HEK293T (cell line): ENCODE measurements around the gene SETD3.

Experiments used
- CTCF ChIA-PET: fragments of 350-600 bp; formaldehyde crosslinking; extraction: SDS; loops from one replicate; lab custom pipeline; 2021; ENCODE audit warnings: antibody characterized with exemption, inconsistent platforms; lab: Yijun Ruan, JAX
- POLR2A ChIA-PET: fragments of 350-600 bp; formaldehyde crosslinking; extraction: SDS; loops from one replicate; lab custom pipeline; 2020; ENCODE audit warnings: antibody characterized with exemption, inconsistent platforms; lab: Yijun Ruan, JAX
- DNase-seq: peaks from one replicate; pipeline ENCODE4 v3.0.0; 2012; ENCODE audit warnings: mixed read lengths; ENCODE audit errors: extremely low spot score
- ARNT ChIP-seq: fragments of 450-650 bp; IDR thresholded peaks from 2 replicates; pipeline ENCODE4 v1.6.1; 2017; ENCODE audit warnings: mild to moderate bottlenecking
- BHLHE40 ChIP-seq: fragments of 450-650 bp; IDR thresholded peaks from 2 replicates; pipeline ENCODE4 v1.6.1; 2016; ENCODE audit warnings: mild to moderate bottlenecking, moderate library complexity, borderline replicate concordance
- CTBP1 ChIP-seq: fragments of 450-650 bp; IDR thresholded peaks from 2 replicates; pipeline ENCODE4 v1.6.1; 2016; ENCODE audit warnings: borderline replicate concordance
- ELF4 ChIP-seq: fragments of 450-650 bp; IDR thresholded peaks from 2 replicates; pipeline ENCODE4 v1.6.1; 2017; ENCODE audit warnings: antibody characterized with exemption
- FOXA1 ChIP-seq: fragments of 450-650 bp; IDR thresholded peaks from 2 replicates; pipeline ENCODE4 v1.6.1; 2016; ENCODE audit warnings: mild to moderate bottlenecking
- FOXK2 ChIP-seq: fragments of 450-650 bp; IDR thresholded peaks from 2 replicates; pipeline ENCODE4 v1.6.1; 2016; ENCODE audit warnings: mild to moderate bottlenecking
- FOXM1 ChIP-seq: fragments of 450-650 bp; IDR thresholded peaks from 2 replicates; pipeline ENCODE4 v1.6.1; 2017; ENCODE audit warnings: mild to moderate bottlenecking, borderline replicate concordance
- HDGF ChIP-seq: fragments of 450-650 bp; IDR thresholded peaks from 2 replicates; pipeline ENCODE4 v1.6.1; 2017; ENCODE audit warnings: antibody characterized with exemption, borderline replicate concordance
- L3MBTL2 ChIP-seq: fragments of 450-650 bp; conservative IDR thresholded peaks from 2 replicates; pipeline ENCODE4 v1.6.1; 2016; ENCODE audit warnings: mild to moderate bottlenecking
- LEF1 ChIP-seq: fragments of 450-650 bp; IDR thresholded peaks from 2 replicates; pipeline ENCODE4 v1.6.1; 2017; ENCODE audit warnings: mild to moderate bottlenecking, borderline replicate concordance
- NFRKB ChIP-seq: fragments of 450-650 bp; IDR thresholded peaks from 2 replicates; pipeline ENCODE4 v1.6.1; 2016; ENCODE audit warnings: mild to moderate bottlenecking, moderate library complexity
- PKNOX1 ChIP-seq: fragments of 450-650 bp; IDR thresholded peaks from 2 replicates; pipeline ENCODE4 v1.6.1; 2016
- SP1 ChIP-seq: fragments of 450-650 bp; IDR thresholded peaks from 2 replicates; pipeline ENCODE4 v1.6.1; 2017
- SUZ12 ChIP-seq: fragments of 450-650 bp; IDR thresholded peaks from 2 replicates; pipeline ENCODE4 v1.6.1; 2016; ENCODE audit warnings: mild to moderate bottlenecking
- TARDBP ChIP-seq: fragments of 450-650 bp; IDR thresholded peaks from 2 replicates; pipeline ENCODE4 v1.6.1; 2016
- ZNF384 ChIP-seq: fragments of 450-650 bp; IDR thresholded peaks from 2 replicates; pipeline ENCODE4 v1.6.1; 2016

Gene SETD3

GRCh38 chr14:99467336-99468078 lies 13.2 kb downstream of the SETD3 start:
- ChIA-PET POLR2A (interaction anchor here (0.8 to 0.9 kb wide), 2 partner anchors 12 to 13 kb away, joined by 3 to 4 read pairs; partner anchors contain the start of gene SETD3), CTCF (no interaction called here)
- DNase-seq: no peak
- 0 out of 2 replicates have a peak, but pooled peaks have one; percentile 18 for TF ChIP-seq PKNOX1
- no peak for TF ChIP-seq ARNT
- TF ChIP-seq SUZ12: no peak
- TF ChIP-seq LEF1: no peak
- TF ChIP-seq TARDBP: no peak
- no peak for TF ChIP-seq L3MBTL2
- TF ChIP-seq FOXK2: no peak

- TF ChIP-seq FOXK2 (no peak), LEF1 (no peak), FOXM1 (no peak)
- no peak for DNase-seq
- ChIA-PET POLR2A (no interaction called here), CTCF (no interaction called here)
Observed at GRCh38 chr14:99466758-99467157, 13.9 kb downstream of the SETD3 start.

- POLR2A ChIA-PET: no interaction called here
- TF ChIP-seq PKNOX1 (no peak), L3MBTL2 (no peak), FOXA1 (no peak), ARNT (no peak)
- no peak for DNase-seq
- CTCF ChIA-PET: interaction anchor here (0.6 kb wide), 2 partner anchors 205 to 427 kb away, joined by 3 read pairs; no protein-coding TSS in a partner anchor
Observed at GRCh38 chr14:99465288-99465687, 15.4 kb downstream of the SETD3 start.

DNA sequence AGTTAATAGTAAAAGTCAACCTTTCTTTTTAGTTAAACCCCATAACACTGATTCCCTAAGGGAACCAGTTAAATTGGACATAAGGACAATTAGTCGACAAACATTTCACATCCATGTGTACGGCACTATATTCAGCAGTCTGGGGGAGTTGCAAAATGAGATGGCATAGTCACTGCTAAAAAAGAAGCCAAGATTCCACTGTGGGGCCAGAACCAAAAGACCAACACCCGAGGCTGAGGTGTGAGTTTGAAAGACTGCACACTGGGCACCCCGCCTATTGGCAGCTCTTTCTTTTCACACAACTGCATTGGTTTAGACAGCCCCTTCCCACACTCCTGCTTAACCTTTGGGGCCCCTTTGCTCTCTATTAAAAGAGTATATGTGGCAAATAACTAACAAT lies 16.7 kb downstream of the SETD3 start:
- ChIA-PET POLR2A (no interaction called here), CTCF (no interaction called here)
- DNase-seq: no peak
- no peak for TF ChIP-seq ELF4
- no peak for TF ChIP-seq FOXA1
- TF ChIP-seq ZNF384: no peak
- no peak for TF ChIP-seq LEF1
- TF ChIP-seq FOXM1: no peak
- TF ChIP-seq CTBP1: no peak
- TF ChIP-seq L3MBTL2: no peak
- no peak for TF ChIP-seq SP1
- no peak for TF ChIP-seq PKNOX1
- no peak for TF ChIP-seq NFRKB
- no peak for TF ChIP-seq ARNT
- TF ChIP-seq SUZ12: no peak
- TF ChIP-seq BHLHE40: no peak
- no peak for TF ChIP-seq HDGF
- TF ChIP-seq TARDBP: no peak
- no peak for TF ChIP-seq FOXK2

GRCh38 chr14:99462210-99462609 lies 18.4 kb downstream of the SETD3 start:
- CTCF ChIA-PET: no interaction called here
- DNase-seq: no peak
- TF ChIP-seq BHLHE40: no peak
- no peak for TF ChIP-seq ZNF384
- no peak for TF ChIP-seq FOXK2
- no peak for TF ChIP-seq ELF4
- TF ChIP-seq TARDBP: no peak
- no peak for TF ChIP-seq LEF1
- no peak for TF ChIP-seq NFRKB
- no peak for TF ChIP-seq SP1
- POLR2A ChIA-PET: no interaction called here

DNA sequence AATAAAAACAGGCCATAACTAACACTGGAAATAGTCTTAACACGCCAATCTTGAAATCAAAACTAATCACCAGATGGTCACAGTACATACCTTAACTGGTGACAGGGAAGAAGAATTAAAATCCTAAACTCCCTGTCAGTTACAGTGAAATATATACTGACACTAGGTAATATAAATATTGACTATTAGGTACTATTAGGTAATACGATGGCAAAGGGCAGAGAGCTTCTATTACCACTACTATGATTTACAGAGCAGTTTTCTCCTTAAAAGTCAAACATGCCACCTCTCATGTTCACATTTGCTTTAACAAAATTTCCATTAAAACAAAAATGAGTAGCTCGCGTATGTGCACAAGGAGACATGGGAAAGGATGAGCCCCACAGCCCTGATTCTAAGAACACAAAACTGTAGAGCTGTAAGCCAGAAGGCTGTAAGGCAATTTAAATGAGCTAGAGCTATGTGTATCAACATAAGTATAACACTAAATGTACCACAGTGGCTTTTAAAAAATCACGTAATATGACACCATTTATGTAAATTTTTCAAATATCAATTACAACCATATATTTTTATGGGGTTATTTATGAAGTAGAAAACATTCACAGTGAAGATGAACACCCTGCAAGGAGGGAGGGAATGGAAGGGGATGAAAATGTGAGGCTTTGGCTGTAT lies 19.1 kb downstream of the SETD3 start:
- TF ChIP-seq L3MBTL2 (no peak), FOXA1 (no peak), PKNOX1 (no peak), ZNF384 (no peak), FOXK2 (no peak), SP1 (no peak), ELF4 (no peak), ARNT (no peak), SUZ12 (no peak), LEF1 (no peak), HDGF (no peak), FOXM1 (no peak), TARDBP (no peak), NFRKB (no peak), CTBP1 (no peak), BHLHE40 (no peak)
- ChIA-PET POLR2A (interaction anchor here (1.4 kb wide), 1 partner anchor 19 kb away, joined by 6 read pairs; the partner anchor contains the start of gene SETD3), CTCF (interaction anchor here (0.8 kb wide), 1 partner anchor 14 kb away, joined by 6 read pairs; no protein-coding TSS in a partner anchor)
- DNase-seq: no peak
